Prostate gland (tissue), 2 donors: ENCODE measurements around the gene LTF. TPM values are rescaled to one million over a fixed set of nuclear protein-coding genes. Genes with fewer than 3 reads are reported as not detected.

Source experiments
- DNase-seq: peaks from one replicate; pipeline ENCODE4 v3.0.0-alpha.2; 2019; ENCODE audit warnings: low spot score
- H3K27ac ChIP-seq, 2 donors: fragments of 200-600 bp; sonication (generic); 2 replicates each; pipeline ENCODE4 v1.5.1; 2017 to 2019
- H3K27me3 ChIP-seq: fragments of 200-600 bp; sonication (generic); replicated peaks from 2 replicates; pipeline ENCODE4 v1.5.1; 2019; ENCODE audit not compliant: insufficient read depth
- H3K36me3 ChIP-seq, 2 donors: fragments of 200-600 bp; sonication (generic); 1 replicate in 1 of 2; 2 replicates in 1 of 2; pipeline versions ENCODE4 v1.5.1 to v1.8.1; 2017 to 2019
- H3K4me1 ChIP-seq: fragments of 200-600 bp; sonication (generic); replicated peaks from 2 replicates; pipeline ENCODE4 v1.5.1; 2019
- H3K4me3 ChIP-seq, 2 donors: fragments of 200-600 bp; sonication (generic); 2 replicates each; pipeline ENCODE4 v1.5.1; 2017 to 2019
- H3K9me3 ChIP-seq: fragments of 200-600 bp; sonication (generic); 2 replicates; pipeline ENCODE4 v1.5.1; 2017
- CTCF ChIP-seq, 4 experiments: fragments of 200-600 bp in 2 of 4; fragments of 450-650 bp in 2 of 4; sonication (generic) in 2 of 4; IDR thresholded peaks; 1 replicate in 3 of 4; 2 replicates in 1 of 4; pipeline ENCODE4 v1.5.1; 2016 to 2019; ENCODE audit warnings: antibody characterized with exemption in 4 of 4, mild to moderate bottlenecking in 2 of 4, moderate library complexity in 2 of 4
- POLR2A ChIP-seq: fragments of 450-650 bp; IDR thresholded peaks from one replicate; pipeline ENCODE4 v1.6.1; 2016; ENCODE audit warnings: antibody characterized with exemption, mild to moderate bottlenecking
- POLR2AphosphoS5 ChIP-seq: sonication (generic); formaldehyde crosslinking; IDR thresholded peaks from one replicate; pipeline ENCODE4 v1.6.1; 2017; ENCODE audit warnings: antibody characterized with exemption
- whole genome bisulfite sequencing: methylation state at CpG from one replicate; pipeline ENCODE4 v1.1.5; 2018; 5-methylcytosine and 5-hydroxymethylcytosine counted together
- intact Hi-C: fragments of 100-400 bp; cut with DNase I; formaldehyde crosslinking; loops from one replicate; pipeline ENCODE4 v1.14.2; 2022
- total RNA-seq, 2 donors: library from RNA; depleted of rRNA; stranded (reverse); fragments of >200 nt; gene quantifications; one replicate each; pipeline ENCODE4 v1.1.0, GENCODE V29; 2016

LTF gene
- total RNA-seq, 2 donors from 2014 or later = 22.6 to 130 TPM

GRCh38 chr3:46416125-46416810, 48.4 kb downstream of the LTF start:
- no peaks in the 10 kb centered on the region for H3K9me3 ChIP-seq
- no peak overlapping the region for H3K4me3 ChIP-seq
- H3K27me3 ChIP-seq = no peaks in the 10 kb centered on the region
- intact Hi-C loops = no loop called here
- no peaks in the 10 kb centered on the region for H3K36me3 ChIP-seq
- TF ChIP-seq CTCF (IDR thresholded peaks at IDR 0.05) (no peak), POLR2AphosphoS5 (no peak), POLR2A (no peak)
- H3K4me1 ChIP-seq = no peaks in the 10 kb centered on the region
- no peak for DNase-seq
- WGBS = 36% methylated on average over 10 of the region's 10 CpGs
- no peak overlapping the region for H3K27ac ChIP-seq

GRCh38 chr3:46414739-46415138, 50.0 kb downstream of the LTF start:
- TF ChIP-seq POLR2AphosphoS5 (no peak), POLR2A (no peak), CTCF (IDR thresholded peaks at IDR 0.05) (no peak)
- intact Hi-C loops = no loop called here
- H3K27me3 ChIP-seq = no peaks in the 10 kb centered on the region
- no peak overlapping the region for H3K27ac ChIP-seq
- H3K36me3 ChIP-seq = no peaks in the 10 kb centered on the region
- no peaks in the 10 kb centered on the region for H3K9me3 ChIP-seq
- no peaks in the 10 kb centered on the region for H3K4me1 ChIP-seq
- H3K4me3 ChIP-seq = no peak overlapping the region
- no peak for DNase-seq
- 79% methylated on average over 4 of the region's 4 CpGs for WGBS

- no peaks in the 10 kb centered on the region for H3K9me3 ChIP-seq
- no peaks in the 10 kb centered on the region for H3K27me3 ChIP-seq
- H3K27ac ChIP-seq = no peak overlapping the region
- no peak overlapping the region for H3K4me3 ChIP-seq
- WGBS = 89% methylated on average over 5 of the region's 5 CpGs
- intact Hi-C loops = no loop called here
- H3K4me1 ChIP-seq = no peaks in the 10 kb centered on the region
- H3K36me3 ChIP-seq = no peaks in the 10 kb centered on the region
- no peak for DNase-seq
- TF ChIP-seq POLR2AphosphoS5 (no peak), POLR2A (no peak), CTCF (IDR thresholded peaks at IDR 0.05) (no peak)
These were observed 50.8 kb downstream of the LTF start for GRCh38 chr3:46413951-46414350.

- DNase-seq = no peak
- no peak overlapping the region for H3K27ac ChIP-seq
- no peaks in the 10 kb centered on the region for H3K36me3 ChIP-seq
- intact Hi-C loops = no loop called here
- no peaks in the 10 kb centered on the region for H3K9me3 ChIP-seq
- H3K27me3 ChIP-seq = no peaks in the 10 kb centered on the region
- 66% methylated on average over 3 of the region's 3 CpGs for WGBS
- TF ChIP-seq CTCF (IDR thresholded peaks at IDR 0.05) = no peak
- no peak for TF ChIP-seq POLR2A
- no peak for TF ChIP-seq POLR2AphosphoS5
- no peaks in the 10 kb centered on the region for H3K4me1 ChIP-seq
- H3K4me3 ChIP-seq = no peak overlapping the region
These were observed 51.9 kb downstream of the LTF start for GRCh38 chr3:46412786-46413298.

- intact Hi-C loops = no loop called here
- 72% methylated on average over 2 of the region's 2 CpGs for WGBS
These were observed 53.4 kb downstream of the LTF start for GRCh38 chr3:46411271-46411670.

More at GRCh38 chr3:46411271-46411670, 53.4 kb downstream of the LTF start:
- Histone ChIP-seq H3K27me3 (no peaks in the 10 kb centered on the region), H3K9me3 (no peaks in the 10 kb centered on the region), H3K4me1 (no peaks in the 10 kb centered on the region), H3K27ac (no peak overlapping the region), H3K4me3 (no peak overlapping the region), H3K36me3 (no peaks in the 10 kb centered on the region)
- no peak for DNase-seq
- TF ChIP-seq POLR2AphosphoS5 (no peak), CTCF (IDR thresholded peaks at IDR 0.05) (no peak), POLR2A (no peak)
